Hematopoietic multipotent progenitor cell treated with erythropoietin and hydrocortisone succinate and interleukin-3 and kit ligand, for 6 days (in vitro differentiated cells): Measurements from ENCODE around the gene MYRIP.

Experiments used
- DNase-seq: peaks from one replicate; pipeline ENCODE4 v3.0.0-alpha.2; 2015

Gene MYRIP

GRCh38 chr3:40143283-40144090 is 334.1 kb downstream of the MYRIP start:
- DNase-seq: no peak

- DNase-seq: no peak
Observed at GRCh38 chr3:40148827-40149226, 339.4 kb downstream of the MYRIP start.

GRCh38 chr3:40152482-40153133 is 343.2 kb downstream of the MYRIP start:
- no peak for DNase-seq

- no peak for DNase-seq
Observed at GRCh38 chr3:40160933-40161332, 351.5 kb downstream of the MYRIP start.

DNA sequence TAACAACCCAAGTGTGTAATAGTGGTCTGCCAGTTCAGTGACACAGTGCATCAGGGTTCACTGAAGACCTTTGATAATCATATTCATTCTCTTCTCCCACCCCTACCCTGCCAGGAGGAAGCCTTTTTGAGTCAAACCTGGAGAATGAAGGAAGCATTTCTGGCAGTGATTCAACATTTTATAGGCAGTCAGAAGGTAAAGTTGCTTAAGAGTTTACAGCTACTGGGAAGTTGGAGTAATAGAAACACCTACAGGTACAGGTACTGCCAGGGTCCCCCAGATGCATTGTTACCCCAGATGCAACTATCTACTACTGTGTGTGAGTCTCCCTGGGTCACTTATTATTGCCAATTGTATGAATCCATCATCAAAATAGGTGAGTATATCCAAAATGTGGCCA is 353.2 kb downstream of the MYRIP start:
- no peak for DNase-seq

DNA sequence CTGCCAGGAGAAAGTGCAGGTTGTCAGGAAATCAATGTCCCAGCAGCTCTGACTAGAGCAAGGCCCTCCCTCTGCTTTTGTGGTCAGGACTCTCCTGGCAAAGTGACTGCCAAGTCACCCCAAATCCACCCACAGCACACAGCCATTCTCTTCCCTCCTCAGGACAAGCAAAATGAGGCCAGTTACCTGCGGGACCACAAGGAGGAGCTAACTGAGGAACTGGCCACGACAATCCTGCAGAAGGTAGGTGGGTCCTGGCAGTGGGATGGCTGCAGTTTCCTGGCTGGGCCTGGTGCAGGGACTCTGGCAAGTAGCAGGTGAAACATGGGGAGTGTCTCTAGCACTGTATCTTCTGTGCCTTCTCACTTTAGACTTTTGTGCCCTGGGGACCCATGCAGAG is 357.6 kb downstream of the MYRIP start:
- DNase-seq: no peak

DNA sequence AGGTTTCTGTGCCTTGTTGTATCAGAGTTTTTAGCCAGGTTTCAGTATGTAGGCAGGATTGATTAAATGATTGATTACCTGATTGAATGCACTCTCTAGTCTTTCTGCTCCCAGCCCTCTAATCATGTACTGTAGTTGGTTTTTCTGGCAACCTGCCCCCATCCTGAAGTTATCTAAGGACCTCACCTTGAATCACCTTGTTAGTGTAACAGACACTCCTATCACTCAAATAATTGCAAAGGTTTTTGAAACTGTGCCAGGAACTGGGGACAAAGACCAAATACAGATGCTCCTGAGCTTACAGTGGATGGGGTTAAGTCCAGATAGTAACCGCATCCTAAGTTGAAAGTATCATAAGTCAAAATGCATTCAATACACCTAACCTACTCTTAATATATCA is 358.5 kb downstream of the MYRIP start:
- no peak for DNase-seq

GRCh38 chr3:40169983-40170382 is 360.6 kb downstream of the MYRIP start:
- DNase-seq: no peak

DNA sequence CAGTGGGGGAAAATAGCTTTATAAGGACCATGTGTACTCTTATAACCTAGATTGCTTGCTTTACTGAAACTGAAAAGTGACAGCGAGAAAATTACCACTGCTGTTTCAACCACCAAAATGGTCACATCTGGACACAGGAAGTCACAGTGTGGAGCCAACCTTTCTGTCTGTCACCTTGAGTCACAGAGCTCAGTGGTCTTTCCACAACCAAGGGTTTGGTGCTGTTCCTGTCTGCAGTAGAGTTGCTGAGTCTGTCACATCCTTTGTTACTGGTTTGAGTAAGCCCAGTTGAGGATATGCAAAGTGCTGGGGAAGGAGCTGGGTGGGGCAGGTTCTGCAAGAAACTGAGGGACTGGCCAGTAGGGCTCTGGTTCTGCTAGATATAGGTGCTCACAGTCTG is 361.0 kb downstream of the MYRIP start:
- no peak for DNase-seq

GRCh38 chr3:40172560-40172959 is 363.2 kb downstream of the MYRIP start:
- no peak for DNase-seq

- DNase-seq: no peak
Observed at GRCh38 chr3:40173227-40173721, 363.9 kb downstream of the MYRIP start.

GRCh38 chr3:40178012-40178594 is 368.7 kb downstream of the MYRIP start:
- no peak for DNase-seq

- DNase-seq: peak; percentile 83
Observed at GRCh38 chr3:40179016-40179415, 369.6 kb downstream of the MYRIP start.

GRCh38 chr3:40181182-40181581 is 371.8 kb downstream of the MYRIP start:
- no peak for DNase-seq

DNA sequence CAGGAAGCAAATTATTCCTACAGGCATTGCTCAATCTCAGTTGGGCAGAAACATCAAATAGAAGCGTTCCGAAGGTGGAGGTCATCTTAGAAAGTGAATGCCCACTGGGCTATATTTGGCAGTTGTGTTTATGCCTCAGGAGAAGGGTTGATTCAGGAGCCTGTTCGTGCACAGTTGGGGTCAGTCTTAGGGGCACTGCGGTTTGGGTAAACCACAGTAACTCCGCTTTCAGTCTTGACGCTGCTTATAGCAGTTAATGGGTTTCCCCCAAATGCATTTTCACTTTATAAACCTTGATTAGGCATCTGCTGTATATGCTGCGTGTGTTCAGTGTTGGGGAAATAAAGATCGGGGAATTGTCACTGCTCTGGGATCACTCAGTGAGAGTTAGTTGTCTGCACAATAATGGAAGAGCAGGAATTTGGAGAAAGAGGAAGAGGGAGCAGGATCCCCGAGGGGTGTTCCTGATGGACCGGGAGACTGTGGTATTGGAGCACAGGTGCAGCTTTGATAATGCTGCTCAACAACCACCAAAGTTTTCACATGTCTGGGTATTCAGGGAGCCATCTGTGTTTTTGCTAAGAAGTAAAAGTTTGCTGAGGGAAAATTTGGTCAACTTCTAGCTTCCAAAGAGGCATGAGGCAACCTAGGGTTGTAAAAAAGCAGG is 375.8 kb downstream of the MYRIP start:
- DNase-seq: no peak

- DNase-seq: no peak
Observed at GRCh38 chr3:40186508-40186907, 377.1 kb downstream of the MYRIP start.

- peak; percentile 18 for DNase-seq
Observed at GRCh38 chr3:40187945-40188344, 378.5 kb downstream of the MYRIP start.

- DNase-seq: no peak
Observed at GRCh38 chr3:40189118-40189517, 379.7 kb downstream of the MYRIP start.

GRCh38 chr3:40190056-40190455 is 380.6 kb downstream of the MYRIP start:
- DNase-seq: no peak

DNA sequence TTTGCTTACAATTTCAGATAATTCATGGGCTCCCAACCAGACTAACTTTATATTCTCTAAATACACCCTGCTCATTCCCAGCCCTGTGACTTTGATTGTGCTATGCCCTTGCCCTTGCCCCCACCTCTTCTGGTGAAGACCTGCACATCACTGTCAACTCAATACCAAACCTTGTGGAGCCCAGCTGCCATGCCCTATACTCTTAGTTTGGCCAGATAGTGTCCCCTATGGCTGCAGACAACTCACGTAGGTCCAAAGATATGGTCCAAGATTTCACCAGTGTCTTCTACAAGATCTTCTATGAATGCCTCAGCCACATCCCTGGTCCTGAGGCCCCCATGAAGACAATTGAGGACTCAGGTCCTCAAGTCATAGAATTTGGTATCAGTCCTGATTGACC is 381.8 kb downstream of the MYRIP start:
- no peak for DNase-seq

GRCh38 chr3:40191850-40192448 is 382.5 kb downstream of the MYRIP start:
- peak; percentile 79 for DNase-seq

DNA sequence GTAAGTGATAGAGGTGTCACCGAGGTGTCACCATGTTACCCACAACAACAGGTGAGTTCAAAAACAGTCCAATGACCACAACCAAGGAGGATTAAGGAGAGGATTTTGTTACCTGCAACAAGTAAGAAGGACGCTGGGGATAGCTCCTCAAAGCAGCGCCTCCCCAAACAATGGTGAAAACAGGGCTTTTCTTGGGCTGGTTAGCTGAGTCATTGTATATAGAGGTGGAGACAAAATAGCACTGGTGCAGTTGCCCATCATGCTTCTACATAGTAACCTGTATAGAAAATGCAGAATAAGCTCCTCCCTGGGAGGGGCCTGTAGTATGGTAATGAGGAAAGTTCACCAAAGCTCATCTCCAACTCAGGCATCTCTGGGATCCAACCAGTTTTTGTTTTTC is 383.2 kb downstream of the MYRIP start:
- peak; percentile 13 for DNase-seq

DNA sequence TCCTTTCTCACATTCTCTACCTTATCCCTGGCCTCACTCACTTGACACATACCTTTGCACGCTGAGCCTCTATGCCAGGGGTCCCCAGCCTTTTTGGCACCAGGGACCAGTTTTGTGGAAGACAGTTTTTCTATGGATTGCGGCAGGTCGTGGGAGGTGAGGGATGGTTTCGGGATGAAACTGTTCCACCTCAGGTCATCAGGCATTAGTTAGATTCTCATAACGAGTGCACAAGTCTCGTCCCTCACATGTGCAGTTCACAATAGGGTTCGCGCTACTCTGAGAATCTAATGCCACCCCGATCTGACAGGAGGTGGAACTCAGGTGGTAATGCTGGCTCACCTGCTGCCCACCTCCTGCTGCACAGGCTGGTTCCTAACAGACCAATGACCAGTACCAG is 387.6 kb downstream of the MYRIP start:
- no peak for DNase-seq
